Embryonic facial prominence (tissue), 1 donor: Measurements from ENCODE around the gene PIAS4.

ENCODE experiments used
- DNase-seq: peaks from one replicate; pipeline ENCODE4 v3.0.0-alpha.2; 2016; ENCODE audit errors: extremely low spot score

The PIAS4 gene

DNA sequence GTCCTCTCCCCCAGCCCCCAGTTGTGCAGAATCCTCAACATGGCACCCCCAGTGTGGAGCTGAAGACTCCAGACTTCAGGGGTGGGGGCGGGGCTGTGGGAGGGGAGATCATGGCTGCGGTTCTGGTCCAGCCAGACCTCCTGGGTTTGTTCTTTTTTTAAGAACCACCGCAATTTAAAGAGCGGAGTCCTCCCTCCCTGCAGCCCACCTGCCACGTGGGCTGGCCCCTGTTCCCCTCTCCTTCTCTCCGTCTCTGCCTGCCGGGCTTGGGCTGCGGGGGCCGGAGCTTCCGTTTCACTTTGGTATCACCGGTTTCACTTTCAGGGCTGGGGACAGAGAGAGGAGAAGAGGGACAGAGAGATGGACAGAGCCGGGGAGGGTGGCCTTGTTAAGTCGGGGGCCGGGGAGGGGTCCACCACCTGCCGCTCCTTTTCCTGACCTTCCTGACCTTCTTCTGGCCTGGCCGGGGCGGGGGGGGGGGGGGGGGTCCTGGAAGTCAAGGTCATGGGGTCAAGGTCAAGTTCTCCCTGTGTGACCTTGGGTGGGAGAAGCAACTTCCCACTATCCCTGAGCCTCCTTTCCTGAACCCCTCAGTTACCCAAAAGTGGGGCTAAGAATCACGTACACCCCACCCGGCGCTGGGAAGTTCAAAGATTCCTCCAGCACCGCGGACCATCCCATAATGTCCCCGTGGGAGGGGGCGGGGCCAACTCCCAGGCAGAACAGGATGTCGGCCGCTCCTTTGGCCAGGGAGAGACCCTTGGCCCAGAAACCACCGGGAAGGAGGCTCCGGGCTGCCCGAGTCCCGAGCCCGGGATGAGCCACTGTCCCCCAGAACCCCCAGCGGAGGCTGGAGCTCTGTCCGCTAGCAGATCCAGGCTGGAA lies 70.5 kb downstream of the PIAS4 start:
- no peak for DNase-seq

DNA sequence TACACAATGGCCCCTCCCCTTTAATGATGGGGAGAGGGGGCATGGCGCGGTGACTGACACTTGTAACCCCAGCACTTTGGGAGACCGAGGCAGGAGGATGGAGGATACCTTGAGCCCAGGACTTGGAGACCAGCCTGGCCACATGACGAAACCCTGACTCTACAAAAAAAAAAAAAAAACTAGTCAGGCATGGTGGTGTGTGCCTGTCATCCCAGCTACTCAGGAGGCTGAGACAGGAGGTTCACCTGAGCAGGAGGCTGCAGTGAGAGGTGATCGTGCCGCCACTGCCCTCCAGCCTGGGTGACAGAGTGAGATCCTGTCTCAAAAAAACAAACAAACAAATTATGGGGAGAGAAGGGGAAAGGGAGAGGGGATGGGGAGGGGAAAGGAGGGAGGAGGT lies 72.9 kb downstream of the PIAS4 start:
- no peak for DNase-seq

DNA sequence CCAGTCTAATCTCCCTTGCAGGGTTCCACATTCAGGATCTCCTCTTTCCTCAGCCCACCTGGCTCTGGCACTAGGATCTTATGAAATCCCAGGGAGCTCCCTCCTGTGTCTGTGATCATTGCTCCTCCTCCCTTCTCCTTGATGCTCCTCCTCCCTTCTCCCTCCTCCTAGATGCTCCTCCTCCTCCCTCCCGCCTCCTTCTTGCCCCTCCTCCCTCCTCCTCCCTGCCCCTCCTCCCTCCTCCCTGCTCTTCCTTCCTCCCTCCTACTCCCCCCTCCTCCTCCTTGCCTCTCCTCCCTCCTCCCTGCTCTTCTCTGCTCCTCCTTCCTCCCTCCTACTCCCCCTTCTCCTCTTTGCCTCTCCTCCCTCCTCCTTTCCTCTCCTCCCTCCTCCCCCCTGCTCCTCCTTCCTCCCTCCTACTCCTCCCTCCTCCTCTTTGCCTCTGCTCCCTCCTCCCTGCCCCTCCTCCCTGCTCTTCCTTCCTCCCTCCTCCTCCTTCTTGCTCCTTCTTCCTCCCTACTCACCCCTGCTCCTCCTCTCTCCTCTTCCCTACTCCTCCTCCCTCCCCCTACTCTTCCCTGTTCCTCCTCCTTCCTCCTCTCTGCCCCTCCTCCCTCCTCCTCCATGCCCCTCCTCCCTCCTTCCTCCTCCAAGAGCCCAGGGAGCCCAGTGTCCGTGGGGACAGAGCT lies 74.0 kb downstream of the PIAS4 start:
- no peak for DNase-seq

DNA sequence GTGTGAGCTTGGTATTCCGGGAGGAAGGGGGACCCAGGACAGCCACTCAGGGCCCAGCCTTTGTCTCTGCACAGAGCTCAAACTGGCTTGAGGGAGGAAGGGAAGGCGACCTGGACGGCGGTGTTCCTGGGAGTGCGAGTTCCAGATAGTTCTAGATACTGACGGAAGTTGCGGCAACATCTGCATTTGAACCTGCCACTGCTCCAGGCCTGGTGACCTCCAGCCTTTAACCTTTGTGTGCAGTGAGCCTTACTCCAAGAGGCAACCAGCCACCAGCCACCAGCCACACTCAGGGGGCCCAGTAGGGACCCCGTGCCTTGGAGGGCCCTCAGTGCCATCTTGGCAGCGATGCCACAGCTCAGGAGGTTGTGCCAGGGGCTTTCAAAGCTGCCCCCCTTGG lies 74.6 kb downstream of the PIAS4 start:
- no peak for DNase-seq

DNA sequence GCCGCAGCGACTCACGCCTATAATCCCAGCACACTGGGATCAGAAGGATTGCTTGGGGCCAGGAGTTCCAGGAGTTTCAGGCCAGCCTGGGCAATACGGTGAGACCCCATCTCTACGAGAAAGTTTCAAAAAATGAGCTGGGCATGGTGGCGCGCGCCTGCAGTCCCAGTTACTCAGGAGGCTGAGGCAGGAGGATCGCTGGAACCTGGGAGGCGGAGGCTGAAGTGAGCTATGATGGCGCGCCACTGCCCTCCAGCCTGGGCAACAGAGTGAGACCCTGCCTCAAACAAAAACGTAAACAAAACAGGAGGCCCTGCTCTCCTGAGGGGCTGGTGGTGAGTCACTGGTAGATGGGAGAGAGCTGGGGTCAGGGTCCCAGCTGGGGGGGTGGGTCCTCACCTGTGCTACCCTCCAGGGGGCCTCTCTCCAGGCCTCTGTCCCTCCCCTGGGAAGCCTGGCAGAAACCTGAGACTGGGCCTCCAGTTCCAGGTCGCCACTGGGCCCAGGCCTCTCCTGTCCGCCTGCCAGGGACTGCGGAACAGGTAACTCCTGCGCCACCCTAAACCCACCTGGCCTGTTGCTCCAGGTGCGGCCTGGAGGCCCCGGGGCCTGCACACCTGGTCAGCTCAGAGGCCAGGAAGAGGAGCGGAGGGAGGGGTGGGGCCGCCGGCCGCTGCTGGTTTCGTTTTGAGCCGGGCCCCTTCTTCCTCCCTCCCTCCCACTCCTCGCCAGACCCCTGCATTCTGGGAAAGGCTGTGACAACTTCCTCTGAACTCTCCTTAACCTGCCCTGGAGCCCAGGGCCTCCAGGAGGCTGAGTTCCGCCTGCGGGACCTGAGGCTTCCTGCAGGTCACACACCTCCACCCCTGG lies 76.4 kb downstream of the PIAS4 start:
- no peak for DNase-seq

DNA sequence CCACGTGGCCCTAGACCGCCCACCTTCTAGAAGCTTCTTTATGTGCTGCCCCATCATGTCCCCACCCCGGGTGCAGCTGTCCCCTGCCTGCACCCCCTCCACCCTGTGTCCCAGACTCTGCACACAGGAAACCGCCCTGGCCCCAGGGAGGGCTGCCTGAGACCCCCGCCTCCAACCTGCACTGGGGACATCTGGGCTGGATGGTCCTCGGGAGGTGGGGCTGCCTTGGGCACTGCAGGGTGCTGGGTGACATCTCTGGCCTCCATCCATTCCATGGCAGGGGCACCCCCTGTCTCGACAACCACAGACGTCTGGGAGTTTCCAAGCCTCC lies 77.0 kb downstream of the PIAS4 start:
- no peak for DNase-seq

DNA sequence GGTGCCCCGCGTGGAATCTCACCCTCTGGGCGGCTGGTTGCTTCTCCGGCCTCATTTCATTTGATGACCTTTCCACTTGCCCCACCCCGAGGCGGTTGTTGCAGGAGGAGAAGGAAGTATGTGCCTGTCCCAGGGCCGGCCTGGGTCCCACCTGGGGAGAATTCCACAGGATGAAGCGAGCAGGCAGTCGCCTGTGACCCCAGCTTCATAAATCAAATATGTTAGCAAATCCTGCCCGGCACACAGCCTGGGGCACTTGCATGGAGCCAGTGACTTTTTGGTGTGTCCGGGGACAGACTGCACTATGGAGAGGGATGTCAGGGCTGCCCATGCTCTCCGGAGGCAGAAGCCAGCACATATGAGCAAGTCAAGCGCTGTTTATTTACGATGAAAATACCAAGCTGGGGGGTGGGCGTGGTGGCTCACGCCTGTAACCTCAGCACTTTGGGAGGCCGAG lies 78.9 kb downstream of the PIAS4 start:
- DNase-seq = no peak

DNA sequence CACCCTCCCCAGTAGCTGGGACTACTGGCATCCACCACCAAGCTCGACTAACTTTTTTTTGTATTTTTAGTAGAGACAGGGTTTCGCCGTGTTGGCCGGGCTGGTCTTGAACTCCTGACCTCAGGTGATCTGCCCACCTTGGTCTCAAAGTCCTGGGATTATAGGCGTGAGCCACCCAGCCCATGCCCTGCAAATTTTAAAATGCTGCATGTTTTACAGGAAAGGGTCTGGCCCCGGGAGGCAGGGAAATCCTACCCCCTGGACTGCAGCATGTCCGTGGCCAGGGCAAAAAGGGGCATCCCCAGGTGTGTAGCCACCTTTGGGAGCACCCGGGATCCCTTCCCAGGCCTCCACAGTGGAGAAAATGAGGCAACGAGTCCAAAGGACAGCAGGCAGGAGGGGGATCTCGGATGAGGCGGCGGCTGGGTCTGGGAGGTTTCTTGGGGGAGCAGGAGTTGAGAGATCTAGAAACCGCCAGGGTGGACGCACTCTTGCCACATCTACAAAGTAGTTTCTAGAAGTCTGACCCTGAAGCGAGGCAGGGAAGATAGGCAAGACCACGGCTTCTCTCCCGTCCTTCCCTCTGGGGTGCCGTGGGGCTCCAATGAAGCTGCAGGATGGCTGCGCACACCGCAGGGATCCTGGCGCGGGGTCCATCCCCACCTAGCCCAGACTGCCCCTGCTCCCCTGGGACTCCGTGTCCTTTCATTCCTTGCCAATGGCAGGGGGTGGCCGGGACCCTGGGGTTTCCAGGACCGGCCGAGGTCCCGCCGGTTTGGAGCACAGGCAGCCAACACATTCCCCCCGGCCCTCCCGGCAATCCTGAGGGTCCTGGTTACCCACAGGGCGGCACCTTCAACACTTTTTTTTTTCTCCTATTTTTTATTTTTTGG lies 80.5 kb downstream of the PIAS4 start:
- no peak for DNase-seq

DNA sequence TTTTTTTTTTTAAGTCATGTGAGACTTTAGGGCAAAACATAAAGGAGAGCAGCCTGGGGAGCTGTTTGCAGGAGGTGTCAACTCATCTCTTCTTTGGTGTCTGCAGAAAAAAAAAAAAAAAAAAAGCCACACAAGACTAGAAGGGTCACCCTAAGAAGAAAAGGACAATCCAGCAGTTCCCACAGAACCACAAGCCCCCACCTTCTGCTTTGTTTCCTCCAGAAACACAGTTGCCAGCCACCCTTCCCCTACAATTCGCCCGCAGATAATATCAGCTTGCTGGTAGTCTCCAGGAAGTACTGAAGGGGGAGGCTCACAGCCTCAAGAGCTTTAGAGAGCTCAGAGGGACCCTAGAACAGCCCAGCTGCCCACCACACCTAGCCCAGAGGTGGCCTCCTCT lies 81.4 kb downstream of the PIAS4 start:
- no peak for DNase-seq
